Activated CD4-positive, alpha-beta T cell treated with anti-CD3 and anti-CD28 coated beads, Interleukin-2, amount 10 ng/mL, durations not matched to agents 7 days and 5 days (primary cell): Measurements from ENCODE around the gene NOC2L. TPM values are rescaled to one million over a fixed set of nuclear protein-coding genes. Genes with fewer than 3 reads are reported as not detected.

ENCODE experiments used
- CTCF ChIA-PET: fragments of 350-600 bp; sonication (Branson Sonifier 250); formaldehyde crosslinking; loops from one replicate; lab custom pipeline; 2021; ENCODE audit warnings: antibody characterized with exemption; lab: Charles Lee
- POLR2A ChIA-PET: fragments of 350-600 bp; sonication (Branson Sonifier 250); formaldehyde crosslinking; loops from one replicate; lab custom pipeline; 2021; ENCODE audit warnings: antibody characterized with exemption; lab: Charles Lee
- DNase-seq: peaks from one replicate; pipeline ENCODE4 v3.0.0-alpha.2; 2020
- H3K27ac Mint-ChIP-seq: one replicate; pipeline ENCODE4 v1.8.0; 2021; ENCODE audit warnings: mild to moderate bottlenecking, moderate library complexity, mixed read lengths
- H3K27me3 Mint-ChIP-seq: one replicate; pipeline ENCODE4 v1.8.0; 2021; ENCODE audit warnings: mixed read lengths
- H3K36me3 Mint-ChIP-seq: one replicate; pipeline ENCODE4 v1.8.0; 2021; ENCODE audit warnings: low read depth, mixed read lengths
- H3K4me1 Mint-ChIP-seq: one replicate; pipeline ENCODE4 v1.8.0; 2021; ENCODE audit warnings: mixed read lengths
- H3K4me3 Mint-ChIP-seq: one replicate; pipeline ENCODE4 v1.8.0; 2021; ENCODE audit warnings: mild to moderate bottlenecking, moderate library complexity, mixed read lengths
- H3K9me3 Mint-ChIP-seq: one replicate; pipeline ENCODE4 v1.8.0; 2021; ENCODE audit warnings: mixed read lengths
- total RNA-seq, 2 experiments: library from RNA; stranded (reverse); gene quantifications; one replicate each; pipeline ENCODE4 v1.2.3, GENCODE V29; 2021

The NOC2L gene
- total RNA-seq, 2 experiments from 2014 or later, result 60.5 to 71.8 TPM

DNA sequence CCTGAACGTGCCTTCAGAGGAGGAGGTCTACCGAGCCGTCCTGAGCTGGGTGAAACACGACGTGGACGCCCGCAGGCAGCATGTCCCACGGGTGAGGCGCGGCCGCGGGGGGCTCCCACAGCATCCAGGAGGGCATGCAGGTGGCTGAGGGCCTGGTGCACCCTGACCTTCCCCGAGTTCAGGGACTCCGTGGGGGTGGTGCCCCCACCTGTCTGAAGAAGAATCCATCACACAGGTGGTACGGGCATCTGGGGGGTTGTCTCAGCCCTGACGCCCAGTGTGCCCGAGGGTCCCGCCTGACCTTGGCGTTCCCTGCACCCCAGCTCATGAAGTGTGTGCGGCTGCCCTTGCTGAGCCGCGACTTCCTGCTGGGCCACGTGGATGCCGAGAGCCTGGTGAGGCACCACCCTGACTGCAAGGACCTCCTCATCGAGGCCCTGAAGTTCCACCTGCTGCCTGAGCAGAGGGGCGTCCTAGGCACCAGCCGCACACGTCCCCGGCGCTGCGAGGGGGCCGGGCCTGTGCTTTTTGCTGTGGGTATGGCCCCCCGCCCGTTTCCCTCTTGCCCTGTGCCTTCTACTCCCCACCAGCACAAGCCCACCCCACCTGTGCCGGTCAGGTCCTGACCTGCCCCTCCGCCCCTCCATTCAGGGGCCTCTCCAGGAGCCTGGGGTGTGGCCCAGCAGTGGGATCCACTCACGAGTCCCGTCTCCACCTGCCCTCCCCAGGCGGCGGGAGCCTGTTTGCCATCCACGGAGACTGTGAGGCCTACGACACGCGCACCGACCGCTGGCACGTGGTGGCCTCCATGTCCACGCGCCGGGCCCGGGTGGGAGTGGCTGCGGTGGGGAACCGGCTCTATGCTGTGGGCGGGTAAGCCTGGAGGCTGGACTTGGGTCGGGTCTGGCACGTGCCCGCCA is 3.6 kb upstream of the NOC2L start:
- peaks cover 30% of the 10 kb centered on the region for H3K4me1 Mint-ChIP-seq
- no peak overlapping the region for H3K27ac Mint-ChIP-seq
- no peaks in the 10 kb centered on the region for H3K27me3 Mint-ChIP-seq
- ChIA-PET POLR2A (interaction anchor here (0.6 kb wide), 1 partner anchor 651 kb away, joined by 3 read pairs; no protein-coding TSS in a partner anchor), CTCF (interaction anchor here (1.2 kb wide), 1 partner anchor 10 kb away, joined by 3 read pairs; no protein-coding TSS in a partner anchor)
- DNase-seq, result no peak
- no peaks in the 10 kb centered on the region for H3K9me3 Mint-ChIP-seq
- H3K4me3 Mint-ChIP-seq, result peak overlapping the region; percentile 61
- H3K36me3 Mint-ChIP-seq, result peaks cover 3% of the 10 kb centered on the region

DNA sequence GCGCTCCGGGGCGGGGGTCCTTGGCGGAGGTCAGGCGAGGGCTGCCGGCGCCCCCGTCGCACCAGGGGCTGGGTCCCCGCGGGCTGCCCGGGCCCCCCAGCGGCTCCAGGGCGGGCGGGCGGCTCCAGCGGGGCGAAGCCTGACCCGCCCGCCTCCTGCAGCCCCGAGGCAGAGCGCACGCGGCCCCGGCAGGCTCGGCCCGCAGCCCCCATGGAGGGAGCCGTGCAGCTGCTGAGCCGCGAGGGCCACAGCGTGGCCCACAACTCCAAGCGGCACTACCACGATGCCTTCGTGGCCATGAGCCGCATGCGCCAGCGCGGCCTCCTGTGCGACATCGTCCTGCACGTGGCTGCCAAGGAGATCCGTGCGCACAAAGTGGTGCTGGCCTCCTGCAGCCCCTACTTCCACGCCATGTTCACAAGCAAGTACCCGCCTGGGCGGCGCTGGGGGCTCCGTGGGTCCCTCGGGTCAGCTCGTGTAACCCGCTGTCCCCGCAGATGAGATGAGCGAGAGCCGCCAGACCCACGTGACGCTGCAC is 2.1 kb upstream of the NOC2L start:
- H3K36me3 Mint-ChIP-seq, result peaks cover 3% of the 10 kb centered on the region
- CTCF ChIA-PET, result no interaction called here
- H3K27me3 Mint-ChIP-seq, result no peaks in the 10 kb centered on the region
- DNase-seq, result no peak
- no peak overlapping the region for H3K27ac Mint-ChIP-seq
- no peaks in the 10 kb centered on the region for H3K9me3 Mint-ChIP-seq
- peaks cover 29% of the 10 kb centered on the region for H3K4me1 Mint-ChIP-seq
- H3K4me3 Mint-ChIP-seq, result peak overlapping the region; percentile 56
- POLR2A ChIA-PET, result no interaction called here

DNA sequence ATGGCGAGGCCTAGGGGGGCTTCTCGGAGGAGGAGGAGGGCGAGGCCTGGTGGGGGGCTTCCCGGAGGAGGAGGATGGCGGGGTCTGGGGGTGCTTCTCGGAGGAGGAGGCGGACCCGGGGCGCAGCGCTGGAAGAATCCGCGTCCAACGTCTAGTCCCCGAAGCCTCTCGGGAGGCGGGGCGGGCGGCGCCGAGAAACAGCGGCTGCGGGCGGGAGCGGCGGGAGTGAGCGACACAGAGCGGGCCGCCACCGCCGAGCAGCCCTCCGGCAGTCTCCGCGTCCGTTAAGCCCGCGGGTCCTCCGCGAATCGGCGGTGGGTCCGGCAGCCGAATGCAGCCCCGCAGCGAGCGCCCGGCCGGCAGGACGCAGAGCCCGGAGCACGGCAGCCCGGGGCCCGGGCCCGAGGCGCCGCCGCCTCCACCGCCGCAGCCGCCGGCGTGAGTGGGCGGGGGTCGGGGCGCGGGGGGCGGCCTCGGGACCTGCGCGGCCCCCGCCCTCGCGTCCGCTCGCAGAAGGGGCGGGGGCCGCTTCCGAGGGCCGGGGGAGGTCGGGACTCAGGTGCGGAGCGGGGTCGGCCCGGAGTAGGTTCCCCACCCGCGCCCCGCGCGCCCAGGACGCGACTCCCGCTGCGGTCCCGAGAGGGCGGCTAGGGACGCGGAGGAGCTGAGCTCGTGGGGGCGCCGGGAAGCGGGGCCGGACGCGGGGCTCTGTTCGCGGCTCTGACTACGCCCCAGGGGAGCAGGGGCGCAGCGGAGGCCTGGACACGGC is 1.5 kb upstream of the NOC2L start, which contains the start of gene KLHL17:
TSS of gene KLHL17 (plus strand) at position 222 of the 769 bp plus-strand sequence. CDS start at position 332, 110 bp downstream.
- peak within 1 kb of the TSS; percentile 82 for H3K27ac Mint-ChIP-seq
- ChIA-PET CTCF (no interaction called here), POLR2A (no interaction called here)
- H3K4me3 Mint-ChIP-seq, result peak within 1 kb of the TSS; percentile 95
- no peaks in the 10 kb centered on the region for H3K9me3 Mint-ChIP-seq
- H3K27me3 Mint-ChIP-seq, result no peaks in the 10 kb centered on the region
- peak; percentile 78 for DNase-seq
- H3K36me3 Mint-ChIP-seq, result peaks cover 3% of the 10 kb centered on the region
- H3K4me1 Mint-ChIP-seq, result peaks cover 26% of the 10 kb centered on the region

DNA sequence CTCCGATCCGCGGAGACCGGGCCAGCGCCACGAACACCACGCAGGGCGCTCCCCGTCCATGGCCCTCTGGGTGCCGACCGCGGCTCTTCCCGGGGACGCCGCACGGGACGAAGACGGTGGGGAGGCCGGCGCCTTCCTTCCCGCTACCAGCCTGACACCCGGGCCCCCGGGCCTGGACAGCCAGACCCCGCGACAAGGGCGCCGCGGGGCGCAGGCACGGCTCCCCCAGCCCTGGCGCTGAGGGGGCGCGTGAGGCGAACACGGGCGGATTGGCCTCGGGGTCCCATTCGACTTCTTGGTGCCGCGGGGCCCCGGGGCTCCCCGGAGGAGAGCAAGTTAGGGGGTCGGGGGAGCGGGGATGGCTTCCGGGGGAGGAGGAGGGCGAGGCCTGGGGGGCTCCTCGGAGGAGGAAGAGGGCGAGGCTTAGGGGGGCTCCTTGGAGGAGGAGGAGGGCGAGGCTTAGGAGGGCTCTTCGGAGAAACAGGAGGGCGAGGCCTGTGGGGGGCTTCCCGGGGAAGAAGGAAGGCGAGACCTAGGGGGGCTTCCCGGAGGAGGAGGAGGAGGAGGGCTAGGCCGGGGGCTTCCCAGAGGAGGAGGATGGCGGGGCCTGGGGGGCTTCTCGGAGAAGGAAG is 791 bp upstream of the NOC2L start:
- H3K27ac Mint-ChIP-seq, result peak overlapping the region; percentile 82
- H3K4me1 Mint-ChIP-seq, result peaks cover 25% of the 10 kb centered on the region
- H3K9me3 Mint-ChIP-seq, result no peaks in the 10 kb centered on the region
- H3K27me3 Mint-ChIP-seq, result no peaks in the 10 kb centered on the region
- ChIA-PET POLR2A (no interaction called here), CTCF (interaction anchor here (1.2 to 1.5 kb wide), 2 partner anchors 16 to 332 kb away, joined by 3 to 4 read pairs; no protein-coding TSS in a partner anchor)
- peaks cover 9% of the 10 kb centered on the region for H3K36me3 Mint-ChIP-seq
- peak overlapping the region; percentile 95 for H3K4me3 Mint-ChIP-seq
- DNase-seq, result no peak

DNA sequence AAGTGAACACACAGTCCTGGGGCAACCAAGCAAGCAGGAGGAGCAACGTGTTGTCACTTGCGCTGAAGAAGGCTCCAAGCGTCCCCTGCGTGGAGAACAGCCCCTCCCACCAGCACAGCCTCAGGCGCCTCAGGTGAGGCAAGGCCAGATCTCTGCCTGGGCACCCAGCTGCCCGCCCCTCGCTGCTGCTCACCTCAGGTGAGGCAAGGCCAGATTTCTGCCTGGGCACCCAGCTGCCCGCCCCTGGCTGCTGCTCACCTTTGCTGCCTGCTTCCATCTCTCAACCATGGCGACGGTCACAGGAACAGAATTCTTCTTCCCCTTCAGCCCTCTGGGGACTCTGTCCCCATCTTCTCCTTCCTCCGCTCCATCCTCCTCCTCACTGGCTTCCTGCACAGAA is 2.4 kb downstream of the NOC2L start:
- H3K27ac Mint-ChIP-seq, result no peak overlapping the region
- H3K4me3 Mint-ChIP-seq, result no peak overlapping the region
- no peaks in the 10 kb centered on the region for H3K27me3 Mint-ChIP-seq
- CTCF ChIA-PET, result interaction anchor here (1.3 to 1.7 kb wide), 3 partner anchors 28 to 67 kb away, joined by 3 to 4 read pairs (median 3); no protein-coding TSS in a partner anchor
- peaks cover 20% of the 10 kb centered on the region for H3K4me1 Mint-ChIP-seq
- peaks cover 16% of the 10 kb centered on the region for H3K36me3 Mint-ChIP-seq
- no peak for DNase-seq
- POLR2A ChIA-PET, result no interaction called here
- no peaks in the 10 kb centered on the region for H3K9me3 Mint-ChIP-seq

DNA sequence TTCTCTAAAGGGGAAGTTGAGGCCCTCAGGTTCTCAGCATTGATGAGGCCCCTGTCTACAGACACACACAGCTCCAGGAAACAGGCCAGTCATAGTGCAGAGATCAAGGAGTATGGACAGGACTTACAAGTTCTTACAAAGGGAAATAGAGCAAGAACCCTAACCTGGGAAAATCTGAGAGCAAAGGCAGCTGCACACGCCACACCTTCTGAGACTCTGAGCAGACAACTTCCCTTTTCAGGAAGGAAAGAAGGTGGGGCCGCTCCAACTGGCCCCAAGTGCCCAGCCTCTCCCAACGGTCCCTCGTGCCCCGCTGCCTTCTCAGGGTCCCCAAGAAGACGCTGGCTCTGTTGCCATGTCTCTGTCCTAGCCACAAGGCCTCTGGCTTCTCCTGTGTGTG is 3.6 kb downstream of the NOC2L start:
- CTCF ChIA-PET, result interaction anchor here (1.6 kb wide), 1 partner anchor 51 kb away, joined by 4 read pairs; no protein-coding TSS in a partner anchor
- H3K27ac Mint-ChIP-seq, result no peak overlapping the region
- H3K4me3 Mint-ChIP-seq, result no peak overlapping the region
- no peak for DNase-seq
- POLR2A ChIA-PET, result no interaction called here
- peaks cover 18% of the 10 kb centered on the region for H3K4me1 Mint-ChIP-seq
- peaks cover 26% of the 10 kb centered on the region for H3K36me3 Mint-ChIP-seq
- H3K9me3 Mint-ChIP-seq, result no peaks in the 10 kb centered on the region
- H3K27me3 Mint-ChIP-seq, result no peaks in the 10 kb centered on the region

DNA sequence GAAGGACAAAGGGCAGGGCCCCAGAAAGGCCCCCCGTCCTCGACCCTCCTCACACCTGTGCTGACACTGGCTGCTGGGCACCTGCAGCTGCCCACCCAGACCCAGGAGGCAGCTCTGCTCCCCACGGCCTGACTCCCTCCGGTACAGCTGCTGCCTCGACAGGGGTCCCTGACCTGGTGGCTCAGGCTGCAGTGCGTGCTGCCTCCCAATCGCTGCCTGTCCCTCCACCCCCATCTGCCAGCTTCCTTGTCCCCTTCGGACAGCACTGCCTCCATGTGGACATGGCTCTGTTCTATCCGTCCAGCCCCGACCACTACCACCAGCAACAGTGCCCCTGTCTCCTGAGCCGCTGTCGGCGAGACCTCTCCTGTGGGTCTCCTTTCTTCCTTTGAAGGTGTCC is 4.1 kb downstream of the NOC2L start:
- H3K4me3 Mint-ChIP-seq, result no peak overlapping the region
- ChIA-PET CTCF (interaction anchor here (1.6 kb wide), 1 partner anchor 50 kb away, joined by 4 read pairs; no protein-coding TSS in a partner anchor), POLR2A (no interaction called here)
- H3K9me3 Mint-ChIP-seq, result no peaks in the 10 kb centered on the region
- H3K27ac Mint-ChIP-seq, result no peak overlapping the region
- H3K27me3 Mint-ChIP-seq, result no peaks in the 10 kb centered on the region
- no peak for DNase-seq
- peaks cover 14% of the 10 kb centered on the region for H3K4me1 Mint-ChIP-seq
- H3K36me3 Mint-ChIP-seq, result peaks cover 32% of the 10 kb centered on the region

DNA sequence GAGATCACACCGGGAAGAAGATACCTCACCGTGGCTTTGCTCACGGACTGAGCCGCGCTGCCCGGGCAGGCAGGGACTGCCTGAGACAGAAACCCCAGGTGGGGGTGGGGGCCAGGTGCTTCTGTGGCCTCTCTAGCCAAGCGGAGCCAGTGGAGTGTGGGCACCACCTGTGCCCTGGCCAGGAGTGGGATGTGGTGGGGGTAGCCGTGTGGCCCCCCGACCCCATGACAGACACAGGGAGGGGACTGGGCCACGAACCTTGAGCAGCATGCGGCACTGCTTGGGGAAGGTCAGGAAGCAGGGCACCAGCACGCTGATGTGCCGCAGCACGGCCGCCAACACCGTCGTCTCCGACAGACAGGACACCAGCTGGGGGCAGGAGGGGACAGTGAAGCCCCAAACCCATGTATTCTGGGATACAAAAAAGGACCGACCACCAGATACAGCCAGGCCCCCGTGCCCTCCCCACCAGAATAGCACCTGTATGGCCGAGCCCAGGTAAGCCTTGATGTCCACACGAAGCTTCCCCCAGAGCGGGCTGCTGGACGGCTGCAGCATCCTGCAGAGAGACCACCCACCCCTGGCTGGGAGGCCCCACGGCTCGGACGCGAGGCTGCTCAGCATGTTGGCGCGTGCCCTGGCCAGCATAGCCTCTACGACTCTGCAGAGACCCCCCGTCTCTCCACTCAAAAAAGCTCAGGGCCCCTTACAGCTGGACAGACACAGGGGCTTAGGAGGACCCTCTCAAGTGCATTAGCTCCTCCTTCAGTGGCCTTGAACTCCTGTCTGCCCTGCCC is 5.3 kb downstream of the NOC2L start:
- Mint-ChIP-seq H3K36me3 (peaks cover 40% of the 10 kb centered on the region), H3K4me3 (no peak overlapping the region), H3K27me3 (no peaks in the 10 kb centered on the region), H3K9me3 (no peaks in the 10 kb centered on the region), H3K4me1 (peaks cover 14% of the 10 kb centered on the region), H3K27ac (no peak overlapping the region)
- ChIA-PET POLR2A (no interaction called here), CTCF (no interaction called here)
- DNase-seq, result no peak

DNA sequence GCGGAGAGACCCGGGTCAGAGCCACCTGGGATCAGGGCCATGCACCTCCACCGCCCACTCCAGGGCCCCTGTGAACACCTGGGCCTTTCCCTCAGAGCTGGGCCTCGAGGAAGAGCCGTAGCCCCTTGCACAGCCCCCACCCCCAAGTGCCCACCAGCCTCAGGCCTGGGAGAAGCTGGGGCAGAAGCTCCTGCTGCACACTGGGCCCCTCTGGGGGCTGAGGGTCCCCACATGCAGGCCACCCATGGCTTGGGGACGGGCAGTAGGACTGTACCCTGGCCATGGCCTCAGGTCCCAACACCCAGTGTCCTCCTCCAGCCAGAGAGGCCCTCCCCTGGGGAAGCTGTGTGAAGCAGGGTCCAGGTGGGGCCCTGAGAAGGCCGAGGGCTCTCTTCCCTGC is 6.5 kb downstream of the NOC2L start:
- no peak for DNase-seq
- Mint-ChIP-seq H3K4me3 (no peak overlapping the region), H3K36me3 (peaks cover 42% of the 10 kb centered on the region), H3K4me1 (peaks cover 4% of the 10 kb centered on the region), H3K27ac (no peak overlapping the region), H3K27me3 (no peaks in the 10 kb centered on the region), H3K9me3 (no peaks in the 10 kb centered on the region)
- ChIA-PET CTCF (interaction anchor here (1.1 kb wide), 1 partner anchor 46 kb away, joined by 3 read pairs; no protein-coding TSS in a partner anchor), POLR2A (no interaction called here)

DNA sequence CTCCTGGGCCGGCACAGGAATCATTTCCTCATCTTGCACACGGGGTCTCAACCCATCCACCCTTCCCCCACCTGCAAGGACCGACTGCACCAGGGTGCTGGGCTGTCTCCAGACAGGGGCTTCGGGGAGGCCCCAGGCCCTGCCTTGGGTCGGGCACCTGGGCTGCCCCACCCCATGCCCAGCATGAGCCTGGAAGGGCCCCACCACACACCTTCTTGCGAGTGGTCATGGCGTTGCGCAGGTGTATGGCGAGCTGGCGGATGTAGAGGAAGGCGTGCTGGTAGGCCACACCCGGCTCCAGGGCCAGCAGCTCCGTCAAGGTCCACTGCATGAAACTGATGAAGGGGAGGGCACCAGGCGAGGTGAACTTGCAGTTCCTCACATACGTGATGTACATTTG is 6.9 kb downstream of the NOC2L start:
- POLR2A ChIA-PET, result no interaction called here
- H3K27ac Mint-ChIP-seq, result no peak overlapping the region
- H3K27me3 Mint-ChIP-seq, result no peaks in the 10 kb centered on the region
- no peak for DNase-seq
- CTCF ChIA-PET, result interaction anchor here (1.1 kb wide), 1 partner anchor 46 kb away, joined by 3 read pairs; no protein-coding TSS in a partner anchor
- H3K9me3 Mint-ChIP-seq, result no peaks in the 10 kb centered on the region
- peaks cover 44% of the 10 kb centered on the region for H3K36me3 Mint-ChIP-seq
- H3K4me1 Mint-ChIP-seq, result peaks cover under 1% of the 10 kb centered on the region
- H3K4me3 Mint-ChIP-seq, result no peak overlapping the region

DNA sequence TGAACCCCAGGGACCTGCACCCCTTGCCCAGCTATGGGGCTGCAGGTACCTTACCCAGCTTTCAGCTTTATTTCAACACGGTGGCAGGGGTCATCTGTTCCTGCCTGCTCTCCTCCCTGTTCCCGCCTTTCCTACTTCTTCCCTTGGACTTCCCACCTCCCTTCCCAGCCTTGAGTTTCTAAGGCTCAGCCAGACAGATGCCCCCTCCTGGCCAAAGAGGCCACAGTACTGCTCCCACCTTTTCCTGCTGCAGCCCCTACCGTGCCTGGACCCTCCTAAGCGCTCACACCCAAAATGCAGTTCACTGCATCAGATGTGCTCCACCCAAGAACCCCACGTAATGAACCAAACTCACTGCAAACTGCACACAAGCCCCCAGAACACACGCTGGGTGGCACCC is 7.7 kb downstream of the NOC2L start:
- Mint-ChIP-seq H3K4me1 (no peaks in the 10 kb centered on the region), H3K9me3 (no peaks in the 10 kb centered on the region), H3K27ac (no peak overlapping the region), H3K36me3 (peaks cover 47% of the 10 kb centered on the region), H3K4me3 (no peak overlapping the region), H3K27me3 (no peaks in the 10 kb centered on the region)
- POLR2A ChIA-PET, result no interaction called here
- CTCF ChIA-PET, result no interaction called here
- no peak for DNase-seq
